Omental fat pad (tissue), 4 donors: ENCODE results near the gene C11orf24. TPM values are rescaled to one million over a fixed set of nuclear protein-coding genes. Genes with fewer than 3 reads are reported as not detected.
A peak's percentile ranks its signal among the peaks of the same experiment; 100 is the strongest.
"Not testable (repeated sequence)": the region's sequence is repeated elsewhere in the genome, so short reads cannot be mapped to it uniquely, and the experiment has no call there.

Experiments
- ATAC-seq: fragments of 150-250 bp; one replicate; pipeline ENCODE4 v1.9.1; 2016; ENCODE audit warnings: mild to moderate bottlenecking, moderate library complexity; ENCODE audit not compliant: low FRiP score
- DNase-seq: peaks from one replicate; pipeline ENCODE4 v3.0.0-alpha.2; 2019; ENCODE audit warnings: low spot score
- total RNA-seq, 4 donors: library from RNA; depleted of rRNA; stranded (reverse); fragments of >200 nt; gene quantifications; one replicate each; pipeline ENCODE4 v1.1.0, GENCODE V29; 2016
- TF ChIP-seq, protein P1 (sequence below), 3 donors: fragments of 450-650 bp; IDR thresholded peaks; one replicate each; pipeline ENCODE4 v1.5.1; 2016 to 2017; ENCODE audit warnings: antibody characterized with exemption in 3 of 3, mild to moderate bottlenecking in 3 of 3, moderate library complexity in 2 of 3

C11orf24 gene
- total RNA-seq, 4 donors from 2014 or later = 16.4 to 31.2 (median 23.8) TPM

DNA sequence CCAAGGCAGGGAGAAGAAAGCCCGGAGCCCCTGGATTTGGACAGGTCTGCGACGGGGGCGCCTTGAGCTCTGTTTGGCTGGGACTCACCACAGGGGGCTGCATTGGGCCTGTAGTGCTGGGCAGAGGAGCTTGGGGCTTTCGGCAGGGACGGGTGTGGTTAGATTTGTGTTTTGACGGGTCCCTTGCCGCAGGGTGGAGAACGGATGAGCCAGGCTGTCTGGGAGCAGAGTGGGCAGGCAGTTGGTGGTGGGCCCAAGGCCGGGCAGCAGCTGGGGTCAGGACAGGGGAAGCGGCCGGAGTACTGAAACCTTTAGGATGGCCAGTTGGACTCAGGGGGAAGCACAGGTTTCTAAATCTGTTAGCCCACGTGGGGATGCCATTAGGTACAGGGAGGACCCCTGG lies 13.4 kb downstream of the C11orf24 start:
- ATAC-seq = no peak
- TF ChIP-seq, protein P1, sequence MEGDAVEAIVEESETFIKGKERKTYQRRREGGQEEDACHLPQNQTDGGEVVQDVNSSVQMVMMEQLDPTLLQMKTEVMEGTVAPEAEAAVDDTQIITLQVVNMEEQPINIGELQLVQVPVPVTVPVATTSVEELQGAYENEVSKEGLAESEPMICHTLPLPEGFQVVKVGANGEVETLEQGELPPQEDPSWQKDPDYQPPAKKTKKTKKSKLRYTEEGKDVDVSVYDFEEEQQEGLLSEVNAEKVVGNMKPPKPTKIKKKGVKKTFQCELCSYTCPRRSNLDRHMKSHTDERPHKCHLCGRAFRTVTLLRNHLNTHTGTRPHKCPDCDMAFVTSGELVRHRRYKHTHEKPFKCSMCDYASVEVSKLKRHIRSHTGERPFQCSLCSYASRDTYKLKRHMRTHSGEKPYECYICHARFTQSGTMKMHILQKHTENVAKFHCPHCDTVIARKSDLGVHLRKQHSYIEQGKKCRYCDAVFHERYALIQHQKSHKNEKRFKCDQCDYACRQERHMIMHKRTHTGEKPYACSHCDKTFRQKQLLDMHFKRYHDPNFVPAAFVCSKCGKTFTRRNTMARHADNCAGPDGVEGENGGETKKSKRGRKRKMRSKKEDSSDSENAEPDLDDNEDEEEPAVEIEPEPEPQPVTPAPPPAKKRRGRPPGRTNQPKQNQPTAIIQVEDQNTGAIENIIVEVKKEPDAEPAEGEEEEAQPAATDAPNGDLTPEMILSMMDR (IDR thresholded peaks at IDR 0.05) = no peak
- no peak for DNase-seq

DNA sequence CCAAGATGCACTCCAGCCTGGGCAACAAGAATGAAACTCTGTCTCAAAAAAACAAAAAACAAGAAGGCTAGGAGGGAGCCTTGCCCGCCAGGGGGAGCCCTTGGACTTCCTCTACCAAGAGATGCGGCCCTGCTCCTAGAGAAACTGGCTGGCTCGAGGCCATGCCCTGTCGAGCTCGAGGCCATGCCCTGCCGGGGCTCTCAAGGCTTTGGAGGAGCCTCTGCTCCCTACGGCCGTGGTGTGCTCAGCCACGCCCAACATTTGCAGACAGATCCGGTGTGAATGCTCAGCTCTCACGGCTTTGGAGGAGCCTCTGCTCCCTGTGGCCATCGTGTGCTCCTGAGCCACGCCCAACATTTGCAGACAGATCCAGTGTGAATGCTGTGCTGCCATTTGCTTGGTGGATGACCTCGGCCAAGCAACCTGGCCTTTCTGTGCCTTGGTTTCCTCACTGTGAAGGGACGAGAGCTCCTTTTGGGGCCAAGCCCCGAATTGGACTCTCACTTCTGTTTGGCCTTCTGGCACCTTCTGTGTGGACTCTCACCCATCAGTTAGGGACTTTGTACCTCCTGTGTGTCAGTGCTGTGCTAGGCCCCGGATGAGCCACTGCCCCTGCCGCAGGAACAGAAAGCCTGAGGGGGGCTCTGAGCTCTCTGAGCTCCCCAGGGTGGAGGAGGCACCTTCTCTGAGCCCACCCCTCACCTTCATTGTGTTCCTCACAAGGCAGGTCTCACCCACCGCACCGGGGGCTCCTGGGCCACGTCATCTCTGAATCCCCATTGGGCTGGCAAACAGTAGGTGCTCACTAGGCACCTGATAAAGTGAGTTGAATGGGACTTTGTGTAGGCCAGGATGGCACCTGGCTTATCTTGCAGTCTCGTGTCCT lies 14.1 kb downstream of the C11orf24 start:
- TF ChIP-seq, protein P1 (IDR thresholded peaks at IDR 0.05) = peak in 2 of 3 donors; percentile 51 to 58
- ATAC-seq (peak; percentile 72), DNase-seq (peak; percentile 98)

DNA sequence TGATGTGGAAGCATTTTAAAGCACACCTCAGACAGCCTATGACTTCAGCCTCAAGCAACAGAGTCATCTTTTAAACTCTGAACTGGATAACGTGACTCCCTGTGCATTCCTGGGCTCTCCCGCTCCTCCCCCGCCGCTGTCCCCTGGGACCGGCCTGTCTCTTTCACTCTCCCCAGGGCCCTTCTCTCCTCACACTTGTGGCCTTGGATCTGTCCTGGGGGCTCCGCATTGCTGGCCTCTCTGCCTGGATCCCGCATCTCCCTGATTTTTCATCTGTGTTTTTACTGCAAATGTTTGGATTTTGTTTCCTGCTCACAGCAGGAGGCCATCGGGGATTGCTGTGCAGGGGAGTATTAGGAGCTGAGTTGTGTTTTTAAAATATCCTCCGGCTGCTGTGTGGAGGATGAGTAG lies 15.4 kb downstream of the C11orf24 start:
- no peak for DNase-seq

DNA sequence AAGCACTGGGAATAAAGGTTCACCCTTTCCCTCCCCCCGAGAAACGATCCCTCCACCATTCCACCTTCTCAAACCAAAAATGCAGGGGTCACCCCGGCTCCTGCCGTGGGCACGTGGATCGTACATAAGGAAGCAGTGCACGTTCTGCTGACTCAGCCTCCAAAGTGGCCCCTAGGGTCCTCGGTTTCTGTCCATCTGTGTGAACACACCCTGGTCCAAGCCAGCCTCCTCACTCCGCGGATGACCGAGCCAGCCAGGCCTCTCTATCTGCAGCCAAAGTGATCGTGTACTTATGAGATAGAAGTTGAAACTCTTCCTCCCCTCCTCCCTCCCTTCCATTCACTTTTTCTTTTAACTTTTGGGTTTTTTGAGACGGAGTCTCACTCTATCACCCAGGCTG lies 16.2 kb downstream of the C11orf24 start:
- TF ChIP-seq, protein P1 (IDR thresholded peaks at IDR 0.05) = no peak
- DNase-seq (no peak), ATAC-seq (no peak)

More for the DNA sequence above, 15.4 kb downstream of the C11orf24 start:
- ATAC-seq = peak; percentile 37
- TF ChIP-seq, protein P1 (IDR thresholded peaks at IDR 0.05) = no peak

DNA sequence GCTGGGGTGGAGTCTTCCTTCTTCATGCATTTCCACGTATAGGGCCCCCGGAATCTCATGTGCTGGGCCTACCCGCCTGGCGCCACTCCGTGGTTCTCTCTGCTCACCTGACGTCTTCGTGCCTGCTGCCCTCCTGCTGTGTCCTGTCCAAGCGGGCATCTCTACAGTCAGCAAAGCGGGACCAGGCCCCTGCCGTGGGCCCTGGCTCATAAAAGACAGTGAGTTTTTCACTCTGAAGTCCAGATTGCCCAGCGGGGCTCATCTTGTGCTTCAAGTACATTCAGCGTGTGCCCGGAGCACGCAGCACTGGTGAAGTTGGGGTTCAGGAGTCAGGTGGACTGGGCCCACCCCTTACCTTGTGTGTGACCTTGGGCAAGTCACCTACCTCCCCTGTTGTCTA lies 17.4 kb downstream of the C11orf24 start:
- DNase-seq = no peak
- ATAC-seq = no peak
- TF ChIP-seq, protein P1 (IDR thresholded peaks at IDR 0.05) = no peak

DNA sequence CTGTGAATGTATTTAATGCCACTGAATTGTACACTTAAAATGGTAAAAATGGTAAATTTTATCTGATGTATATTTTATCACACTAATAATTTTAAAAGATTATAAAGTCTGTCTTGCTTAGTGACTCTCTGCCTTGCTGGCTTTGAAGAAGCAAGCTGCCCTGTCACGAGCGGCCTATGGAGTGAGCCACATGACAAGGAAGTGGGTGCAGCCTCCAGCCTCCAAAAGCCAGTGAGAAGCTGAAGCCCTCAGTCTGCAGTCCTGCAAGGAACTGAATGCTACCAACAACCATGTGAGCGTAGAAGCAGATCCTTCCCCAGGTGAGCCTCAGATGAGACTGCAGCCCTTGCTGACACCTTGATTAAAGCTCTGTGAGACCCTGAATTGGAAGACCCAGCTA lies 20.0 kb downstream of the C11orf24 start:
- TF ChIP-seq, protein P1 (IDR thresholded peaks at IDR 0.05) = no peak
- DNase-seq (no peak), ATAC-seq (no peak)

DNA sequence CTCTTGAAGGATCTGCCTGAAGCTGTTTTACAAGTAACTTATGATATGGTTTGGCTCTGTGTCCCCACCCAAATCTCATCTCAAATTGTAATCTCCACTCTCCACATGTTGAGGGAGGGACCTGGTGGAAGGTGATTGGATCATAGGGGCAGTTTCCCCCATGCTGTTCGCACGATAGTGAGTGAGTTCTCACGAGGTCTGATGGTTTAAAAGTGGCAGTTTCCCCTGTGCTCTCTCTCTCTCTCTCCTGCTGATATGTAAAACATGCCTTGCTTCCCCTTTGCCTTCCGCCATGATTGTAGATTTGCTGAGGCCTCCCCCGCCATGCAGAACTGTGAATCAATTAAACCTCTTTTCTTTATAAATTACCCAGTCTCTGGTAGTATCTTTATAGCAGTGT lies 26.9 kb downstream of the C11orf24 start:
- not testable (repeated sequence) for DNase-seq, ATAC-seq

DNA sequence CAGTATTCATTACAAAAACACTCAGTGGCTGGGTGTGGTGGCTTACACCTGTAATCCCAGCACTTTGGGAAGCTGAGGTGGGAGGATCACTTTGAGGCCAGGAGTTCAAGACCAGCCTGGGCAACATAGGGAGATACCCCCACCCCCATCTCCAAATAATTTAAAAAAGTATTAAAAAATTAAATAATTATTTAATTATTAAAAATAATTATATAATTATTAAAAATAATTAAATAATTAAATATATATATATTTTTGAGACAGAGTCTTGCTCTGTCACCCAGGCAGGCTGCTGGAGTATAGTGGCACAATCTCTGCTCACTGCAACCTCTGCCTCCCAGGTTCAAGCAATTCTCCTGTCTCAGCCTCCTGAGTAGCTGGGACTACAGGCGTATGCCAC lies 27.9 kb downstream of the C11orf24 start:
- ATAC-seq, DNase-seq: not testable (repeated sequence)
